ENCODE measurements around the gene SEPTIN6.

SEPTIN6 gene

DNA sequence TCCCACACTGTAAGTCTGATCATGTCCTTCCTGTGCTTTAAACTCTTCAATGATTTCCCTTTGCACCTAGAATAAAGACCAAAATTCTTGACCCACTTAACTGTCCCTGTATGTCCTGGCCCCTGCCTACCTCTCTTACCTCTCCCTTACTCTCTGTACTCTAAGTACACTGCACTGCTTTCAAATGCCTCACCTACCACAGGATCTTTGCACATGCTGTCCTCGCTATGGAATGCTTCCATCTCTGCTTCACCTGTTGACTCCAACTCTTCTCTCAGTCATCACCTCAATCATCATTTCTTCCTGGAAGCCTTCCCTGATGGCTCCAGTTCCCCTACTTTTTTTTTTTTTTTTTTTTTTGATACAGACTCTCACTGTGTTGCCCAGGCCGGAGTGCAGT, 29.0 kb upstream of the SEPTIN6 start:
- ATAC-seq (ENCODE audit: low read depth): no peak

GRCh38 chrX:119721487-119721886, 28.5 kb upstream of the SEPTIN6 start:
- H3K9me3 ChIP-seq (ENCODE audit: severe bottlenecking): no peaks in the 10 kb centered on the region
- TF ChIP-seq, protein P1, sequence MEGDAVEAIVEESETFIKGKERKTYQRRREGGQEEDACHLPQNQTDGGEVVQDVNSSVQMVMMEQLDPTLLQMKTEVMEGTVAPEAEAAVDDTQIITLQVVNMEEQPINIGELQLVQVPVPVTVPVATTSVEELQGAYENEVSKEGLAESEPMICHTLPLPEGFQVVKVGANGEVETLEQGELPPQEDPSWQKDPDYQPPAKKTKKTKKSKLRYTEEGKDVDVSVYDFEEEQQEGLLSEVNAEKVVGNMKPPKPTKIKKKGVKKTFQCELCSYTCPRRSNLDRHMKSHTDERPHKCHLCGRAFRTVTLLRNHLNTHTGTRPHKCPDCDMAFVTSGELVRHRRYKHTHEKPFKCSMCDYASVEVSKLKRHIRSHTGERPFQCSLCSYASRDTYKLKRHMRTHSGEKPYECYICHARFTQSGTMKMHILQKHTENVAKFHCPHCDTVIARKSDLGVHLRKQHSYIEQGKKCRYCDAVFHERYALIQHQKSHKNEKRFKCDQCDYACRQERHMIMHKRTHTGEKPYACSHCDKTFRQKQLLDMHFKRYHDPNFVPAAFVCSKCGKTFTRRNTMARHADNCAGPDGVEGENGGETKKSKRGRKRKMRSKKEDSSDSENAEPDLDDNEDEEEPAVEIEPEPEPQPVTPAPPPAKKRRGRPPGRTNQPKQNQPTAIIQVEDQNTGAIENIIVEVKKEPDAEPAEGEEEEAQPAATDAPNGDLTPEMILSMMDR (IDR thresholded peaks at IDR 0.05; ENCODE audit: poor library complexity, severe bottlenecking): no peak
- no peaks in the 10 kb centered on the region for H3K4me1 ChIP-seq (ENCODE audit: insufficient read depth, poor library complexity, severe bottlenecking)
- H3K27me3 ChIP-seq (ENCODE audit: insufficient read depth, poor library complexity, severe bottlenecking): no peaks in the 10 kb centered on the region
- no peaks in the 10 kb centered on the region for H3K36me3 ChIP-seq (ENCODE audit: low read depth)
- ATAC-seq (ENCODE audit: low read depth) (no peak), DNase-seq (ENCODE audit: low spot score) (no peak)
- no peak overlapping the region for H3K27ac ChIP-seq (ENCODE audit: poor library complexity, severe bottlenecking)
- no peak overlapping the region for H3K4me3 ChIP-seq (ENCODE audit: severe bottlenecking)

More for the DNA sequence above, 29.0 kb upstream of the SEPTIN6 start:
- Histone ChIP-seq H3K4me1 (ENCODE audit: insufficient read depth, poor library complexity, severe bottlenecking) (no peaks in the 10 kb centered on the region), H3K36me3 (ENCODE audit: low read depth) (no peaks in the 10 kb centered on the region), H3K9me3 (ENCODE audit: severe bottlenecking) (no peaks in the 10 kb centered on the region), H3K27ac (ENCODE audit: poor library complexity, severe bottlenecking) (no peak overlapping the region), H3K4me3 (ENCODE audit: severe bottlenecking) (no peak overlapping the region), H3K27me3 (ENCODE audit: insufficient read depth, poor library complexity, severe bottlenecking) (no peaks in the 10 kb centered on the region)
- TF ChIP-seq, protein P1 (IDR thresholded peaks at IDR 0.05; ENCODE audit: poor library complexity, severe bottlenecking): no peak
- no peak for DNase-seq (ENCODE audit: low spot score)

GRCh38 chrX:119709630-119710029, 16.7 kb upstream of the SEPTIN6 start:
- TF ChIP-seq, protein P1 (IDR thresholded peaks at IDR 0.05; ENCODE audit: poor library complexity, severe bottlenecking): no peak
- Histone ChIP-seq H3K4me3 (ENCODE audit: severe bottlenecking) (no peak overlapping the region), H3K27ac (ENCODE audit: poor library complexity, severe bottlenecking) (no peak overlapping the region), H3K36me3 (ENCODE audit: low read depth) (no peaks in the 10 kb centered on the region), H3K4me1 (ENCODE audit: insufficient read depth, poor library complexity, severe bottlenecking) (no peaks in the 10 kb centered on the region), H3K27me3 (ENCODE audit: insufficient read depth, poor library complexity, severe bottlenecking) (no peaks in the 10 kb centered on the region), H3K9me3 (ENCODE audit: severe bottlenecking) (no peaks in the 10 kb centered on the region)
- ATAC-seq (ENCODE audit: low read depth): no peak
- no peak for DNase-seq (ENCODE audit: low spot score)

GRCh38 chrX:119708936-119709335, 16.0 kb upstream of the SEPTIN6 start:
- Histone ChIP-seq H3K27ac (ENCODE audit: poor library complexity, severe bottlenecking) (no peak overlapping the region), H3K9me3 (ENCODE audit: severe bottlenecking) (no peaks in the 10 kb centered on the region), H3K4me1 (ENCODE audit: insufficient read depth, poor library complexity, severe bottlenecking) (no peaks in the 10 kb centered on the region), H3K4me3 (ENCODE audit: severe bottlenecking) (no peak overlapping the region), H3K36me3 (ENCODE audit: low read depth) (no peaks in the 10 kb centered on the region), H3K27me3 (ENCODE audit: insufficient read depth, poor library complexity, severe bottlenecking) (no peaks in the 10 kb centered on the region)
- ATAC-seq (ENCODE audit: low read depth) (no peak), DNase-seq (ENCODE audit: low spot score) (no peak)
- TF ChIP-seq, protein P1 (IDR thresholded peaks at IDR 0.05; ENCODE audit: poor library complexity, severe bottlenecking): no peak

DNA sequence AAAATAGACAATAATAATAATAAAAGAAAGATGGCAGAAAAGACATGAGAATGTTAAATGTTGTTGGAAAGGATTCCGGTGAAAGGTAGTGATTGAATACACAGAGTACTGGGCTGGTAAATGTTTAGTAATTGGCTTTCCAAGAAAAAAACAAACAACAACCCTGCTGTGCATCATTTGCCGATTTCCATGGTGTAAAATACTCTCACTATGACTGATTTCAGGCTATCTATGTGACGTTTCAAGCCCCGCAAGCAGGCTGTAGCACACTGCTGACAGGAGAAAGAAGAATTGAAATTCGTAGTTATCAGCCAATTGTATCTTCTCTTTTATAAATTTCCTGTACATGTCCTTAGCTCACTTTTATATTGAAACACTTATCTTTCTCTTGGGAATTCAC, 13.6 kb upstream of the SEPTIN6 start:
- TF ChIP-seq, protein P1 (IDR thresholded peaks at IDR 0.05; ENCODE audit: poor library complexity, severe bottlenecking): no peak
- H3K27me3 ChIP-seq (ENCODE audit: insufficient read depth, poor library complexity, severe bottlenecking): no peaks in the 10 kb centered on the region
- no peak for ATAC-seq (ENCODE audit: low read depth)
- H3K9me3 ChIP-seq (ENCODE audit: severe bottlenecking): no peaks in the 10 kb centered on the region
- no peaks in the 10 kb centered on the region for H3K36me3 ChIP-seq (ENCODE audit: low read depth)
- H3K27ac ChIP-seq (ENCODE audit: poor library complexity, severe bottlenecking): no peak overlapping the region
- DNase-seq (ENCODE audit: low spot score): no peak
- H3K4me3 ChIP-seq (ENCODE audit: severe bottlenecking): no peak overlapping the region
- no peaks in the 10 kb centered on the region for H3K4me1 ChIP-seq (ENCODE audit: insufficient read depth, poor library complexity, severe bottlenecking)
